ENCODE measurements around the gene AHRR.

- TF ChIP-seq, protein P1, sequence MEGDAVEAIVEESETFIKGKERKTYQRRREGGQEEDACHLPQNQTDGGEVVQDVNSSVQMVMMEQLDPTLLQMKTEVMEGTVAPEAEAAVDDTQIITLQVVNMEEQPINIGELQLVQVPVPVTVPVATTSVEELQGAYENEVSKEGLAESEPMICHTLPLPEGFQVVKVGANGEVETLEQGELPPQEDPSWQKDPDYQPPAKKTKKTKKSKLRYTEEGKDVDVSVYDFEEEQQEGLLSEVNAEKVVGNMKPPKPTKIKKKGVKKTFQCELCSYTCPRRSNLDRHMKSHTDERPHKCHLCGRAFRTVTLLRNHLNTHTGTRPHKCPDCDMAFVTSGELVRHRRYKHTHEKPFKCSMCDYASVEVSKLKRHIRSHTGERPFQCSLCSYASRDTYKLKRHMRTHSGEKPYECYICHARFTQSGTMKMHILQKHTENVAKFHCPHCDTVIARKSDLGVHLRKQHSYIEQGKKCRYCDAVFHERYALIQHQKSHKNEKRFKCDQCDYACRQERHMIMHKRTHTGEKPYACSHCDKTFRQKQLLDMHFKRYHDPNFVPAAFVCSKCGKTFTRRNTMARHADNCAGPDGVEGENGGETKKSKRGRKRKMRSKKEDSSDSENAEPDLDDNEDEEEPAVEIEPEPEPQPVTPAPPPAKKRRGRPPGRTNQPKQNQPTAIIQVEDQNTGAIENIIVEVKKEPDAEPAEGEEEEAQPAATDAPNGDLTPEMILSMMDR (conservative IDR thresholded peaks at IDR 0.05; ENCODE audit: low read depth, low read length) = 0 out of 2 replicates have a peak, but pooled peaks have one; percentile 8
- TF ChIP-seq MAFK (IDR thresholded peaks at IDR 0.05; ENCODE audit: low read depth, low read length) (no peak), POLR2A (IDR thresholded peaks at IDR 0.05; ENCODE audit: low read depth, low read length) (peak; percentile 90; the same call in 1 of the 2 replicates), ELK1 (IDR thresholded peaks at IDR 0.05; ENCODE audit: borderline replicate concordance, low read depth, low read length) (no peak), MXI1 (IDR thresholded peaks at IDR 0.05; ENCODE audit: borderline replicate concordance, low read depth, low read length) (peak; percentile 27; the same call in 1 of the 2 replicates), NFE2L2 (IDR thresholded peaks at IDR 0.05; ENCODE audit: low read depth, low read length) (peak; percentile 15; the same call in 1 of the 2 replicates), SMC3 (IDR thresholded peaks at IDR 0.05; ENCODE audit: low read depth, low read length) (no peak; the same call in 1 of the 2 replicates), RAD21 (IDR thresholded peaks at IDR 0.05; ENCODE audit: low read length) (no peak), RCOR1 (IDR thresholded peaks at IDR 0.05; ENCODE audit: insufficient replicate concordance, low read length) (no peak), MAZ (IDR thresholded peaks at IDR 0.05; ENCODE audit: borderline replicate concordance, low read depth, low read length) (peak; percentile 95), FOS (IDR thresholded peaks at IDR 0.05; ENCODE audit: low read depth, low read length) (peak; percentile 66; the same call in 1 of the 2 replicates), USF2 (IDR thresholded peaks at IDR 0.05; ENCODE audit: low read depth, low read length) (peak; percentile 31; the same call in 1 of the 2 replicates), CEBPB (IDR thresholded peaks at IDR 0.05; ENCODE audit: low read depth, low read length) (no peak)
Measured at GRCh38 chr5:399296-400281, 78.1 kb downstream of the AHRR start.
